Tibial nerve (tissue), 4 donors: ENCODE data around the gene PLXNB2. TPM values are rescaled to one million over a fixed set of nuclear protein-coding genes. Genes with fewer than 3 reads are reported as not detected.

Experiments used
- DNase-seq, 2 donors: peaks; one replicate each; pipeline ENCODE4 v3.0.0-alpha.2; 2019; ENCODE audit warnings: low spot score in 2 of 2
- H3K27ac ChIP-seq, 4 donors: fragments of 200-600 bp; sonication (generic) in 3 of 4; one replicate each; pipeline ENCODE4 v1.5.1; 2017 to 2019; ENCODE audit warnings: mild to moderate bottlenecking in 1 of 4
- H3K27me3 ChIP-seq, 2 donors: fragments of 200-600 bp; sonication (generic) in 1 of 2; one replicate each; pipeline versions ENCODE4 v1.5.1 to v1.6.0; 2017 to 2019
- H3K36me3 ChIP-seq, 3 donors: fragments of 200-600 bp; sonication (generic); one replicate each; pipeline ENCODE4 v1.5.1; 2018 to 2019
- H3K4me1 ChIP-seq, 4 donors: fragments of 200-600 bp; sonication (generic) in 3 of 4; one replicate each; pipeline ENCODE4 v1.5.1; 2017 to 2019
- H3K4me3 ChIP-seq, 4 donors: fragments of 200-600 bp; sonication (generic) in 3 of 4; one replicate each; pipeline ENCODE4 v1.5.1; 2017 to 2019; ENCODE audit warnings: mild to moderate bottlenecking in 1 of 4, moderate library complexity in 1 of 4
- H3K9me3 ChIP-seq, 4 donors: fragments of 200-600 bp; sonication (generic) in 3 of 4; one replicate each; pipeline ENCODE4 v1.5.1; 2017 to 2019
- EP300 ChIP-seq, 2 donors: sonication (generic); formaldehyde crosslinking; IDR thresholded peaks; one replicate each; pipeline ENCODE4 v1.6.1; 2017; ENCODE audit warnings: antibody characterized with exemption in 2 of 2, mild to moderate bottlenecking in 1 of 2
- POLR2A ChIP-seq, 2 donors: fragments of 450-650 bp; IDR thresholded peaks; one replicate each; pipeline ENCODE4 v1.6.1; 2017; ENCODE audit warnings: antibody characterized with exemption in 2 of 2, mild to moderate bottlenecking in 2 of 2, moderate library complexity in 2 of 2
- WGBS, 2 donors: methylation state at CpG; one replicate each; pipeline ENCODE4 v1.1.5; 2018; 5-methylcytosine and 5-hydroxymethylcytosine counted together
- total RNA-seq, 4 donors: library from RNA; depleted of rRNA; stranded (reverse); fragments of >200 nt; gene quantifications; one replicate each; pipeline ENCODE4 v1.1.0, GENCODE V29; 2016
- TF ChIP-seq, protein P1 (sequence below), 5 experiments: fragments of 200-600 bp in 3 of 5; fragments of 450-650 bp in 2 of 5; sonication (generic) in 3 of 5; IDR thresholded peaks; one replicate each; pipeline ENCODE4 v1.5.1; 2016 to 2019; ENCODE audit warnings: antibody characterized with exemption in 5 of 5, mild to moderate bottlenecking in 3 of 5, moderate library complexity in 2 of 5

The PLXNB2 gene
- total RNA-seq, 4 donors from 2014 or later = 135 to 193 (median 165) TPM

DNA sequence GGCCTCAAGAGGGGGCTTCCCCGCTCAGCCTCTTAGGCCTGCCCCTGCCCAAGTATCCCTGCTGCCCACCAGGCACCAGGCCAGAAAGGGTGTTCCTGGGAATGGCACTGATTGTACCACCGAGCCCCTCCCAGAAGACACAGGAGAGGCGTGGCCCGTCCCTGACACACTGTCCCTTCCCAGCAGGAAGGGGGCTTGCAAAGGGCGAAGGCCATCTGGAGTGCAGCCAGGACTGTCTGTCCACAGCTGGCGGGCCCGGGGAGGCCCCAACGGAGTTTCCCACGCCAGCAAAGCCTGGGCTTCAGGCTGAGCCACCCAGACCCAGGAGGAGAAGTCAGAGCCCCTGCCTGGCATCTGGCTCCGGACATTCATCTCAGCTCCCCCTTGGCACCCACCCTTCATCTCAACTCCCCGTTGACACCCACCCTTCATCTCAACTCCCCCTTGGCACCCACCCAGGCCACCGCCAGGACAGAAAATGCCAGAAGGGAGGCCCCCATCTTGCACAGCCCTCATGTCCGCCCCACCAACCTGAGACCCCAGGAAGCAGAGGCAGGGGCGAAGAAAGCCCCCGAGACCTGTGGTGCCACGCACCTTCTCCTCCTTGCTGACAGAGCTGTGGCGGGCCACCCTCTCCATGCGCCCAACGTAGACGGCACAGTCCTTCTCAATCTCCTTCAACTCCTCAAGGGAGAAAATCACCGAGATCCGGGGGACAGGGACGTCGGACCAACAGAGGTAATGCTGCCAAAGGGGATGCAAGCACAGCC, 82.1 kb downstream of the PLXNB2 start:
- H3K36me3 ChIP-seq = peaks cover 0 to 97% (median 35%) of the 10 kb centered on the region in 3 donors
- H3K9me3 ChIP-seq = no peaks in the 10 kb centered on the region
- no peak overlapping the region for H3K4me3 ChIP-seq
- no peaks in the 10 kb centered on the region for H3K27me3 ChIP-seq
- DNase-seq = no peak
- TF ChIP-seq, protein P1, sequence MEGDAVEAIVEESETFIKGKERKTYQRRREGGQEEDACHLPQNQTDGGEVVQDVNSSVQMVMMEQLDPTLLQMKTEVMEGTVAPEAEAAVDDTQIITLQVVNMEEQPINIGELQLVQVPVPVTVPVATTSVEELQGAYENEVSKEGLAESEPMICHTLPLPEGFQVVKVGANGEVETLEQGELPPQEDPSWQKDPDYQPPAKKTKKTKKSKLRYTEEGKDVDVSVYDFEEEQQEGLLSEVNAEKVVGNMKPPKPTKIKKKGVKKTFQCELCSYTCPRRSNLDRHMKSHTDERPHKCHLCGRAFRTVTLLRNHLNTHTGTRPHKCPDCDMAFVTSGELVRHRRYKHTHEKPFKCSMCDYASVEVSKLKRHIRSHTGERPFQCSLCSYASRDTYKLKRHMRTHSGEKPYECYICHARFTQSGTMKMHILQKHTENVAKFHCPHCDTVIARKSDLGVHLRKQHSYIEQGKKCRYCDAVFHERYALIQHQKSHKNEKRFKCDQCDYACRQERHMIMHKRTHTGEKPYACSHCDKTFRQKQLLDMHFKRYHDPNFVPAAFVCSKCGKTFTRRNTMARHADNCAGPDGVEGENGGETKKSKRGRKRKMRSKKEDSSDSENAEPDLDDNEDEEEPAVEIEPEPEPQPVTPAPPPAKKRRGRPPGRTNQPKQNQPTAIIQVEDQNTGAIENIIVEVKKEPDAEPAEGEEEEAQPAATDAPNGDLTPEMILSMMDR (IDR thresholded peaks at IDR 0.05) = no peak
- TF ChIP-seq EP300 (IDR thresholded peaks at IDR 0.05) = no peak
- TF ChIP-seq POLR2A (IDR thresholded peaks at IDR 0.05) = no peak
- WGBS, 2 donors = 78 to 83% methylated on average over 19 to 20 of the region's 24 CpGs
- H3K27ac ChIP-seq = no peak overlapping the region
- H3K4me1 ChIP-seq = no peaks in the 10 kb centered on the region

Other genes starting within 250 kb of the PLXNB2 start
- gene TTLL8, start 249.3 kb downstream of the PLXNB2 start, total RNA-seq = not detected
- gene MLC1, start 222.2 kb downstream of the PLXNB2 start, total RNA-seq = not detected
- gene MOV10L1, start 217.6 kb downstream of the PLXNB2 start, total RNA-seq = 1 to 10 TPM; 1.0 to 3.7 (median 2.6) TPM
- under 1 TPM in 1 of 4 donors, not detected in 3; 0.30 TPM for gene PANX2, start 136.9 kb downstream of the PLXNB2 start, total RNA-seq
- 10 to 100 TPM; 22.4 to 71.4 (median 27.1) TPM for gene TRABD, start 121.7 kb downstream of the PLXNB2 start, total RNA-seq
- 10 to 100 TPM; 36.1 to 66.6 (median 44.8) TPM for gene SELENOO, start 106.6 kb downstream of the PLXNB2 start, total RNA-seq
- gene TUBGCP6, start 62.6 kb downstream of the PLXNB2 start, total RNA-seq = 100 to 1,000 TPM in 1 of 4 donors, 10 to 100 TPM in 3; 72.2 to 127 (median 78.6) TPM
- 100 to 1,000 TPM in 1 of 4 donors, 10 to 100 TPM in 3; 41.2 to 105 (median 55.4) TPM for gene HDAC10, start 56.4 kb downstream of the PLXNB2 start, total RNA-seq
- gene MAPK12, start 46.0 kb downstream of the PLXNB2 start, total RNA-seq = 10 to 100 TPM; 12.3 to 32.0 (median 24.1) TPM
- 10 to 100 TPM in 3 of 4 donors, 1 to 10 TPM in 1; 8.7 to 33.3 (median 19.6) TPM for gene MAPK11, start 37.3 kb downstream of the PLXNB2 start, total RNA-seq
- 10 to 100 TPM in 3 of 4 donors, 1 to 10 TPM in 1; 8.6 to 13.1 (median 11.7) TPM for gene DENND6B, start 19.4 kb upstream of the PLXNB2 start, total RNA-seq
- gene PPP6R2, start 35.7 kb upstream of the PLXNB2 start, total RNA-seq = 100 to 1,000 TPM in 1 of 4 donors, 10 to 100 TPM in 3; 55.9 to 112 (median 76.7) TPM
- 10 to 100 TPM; 48.5 to 77.7 (median 68.3) TPM for gene SBF1, start 167.4 kb upstream of the PLXNB2 start, total RNA-seq
- gene ADM2, start 173.9 kb upstream of the PLXNB2 start, total RNA-seq = not detected
- not detected for gene MIOX, start 179.2 kb upstream of the PLXNB2 start, total RNA-seq
- gene LMF2, start 200.1 kb upstream of the PLXNB2 start, total RNA-seq = 10 to 100 TPM; 53.7 to 85.2 (median 58.1) TPM
- gene NCAPH2, start 200.6 kb upstream of the PLXNB2 start, total RNA-seq = 10 to 100 TPM; 43.9 to 57.3 (median 45.0) TPM
- 1 to 10 TPM in 3 of 4 donors, not detected in 1; 2.5 to 3.9 (median 3.3) TPM for gene SCO2, start 218.0 kb upstream of the PLXNB2 start, total RNA-seq
- gene TYMP, start 222.4 kb upstream of the PLXNB2 start, total RNA-seq = 100 to 1,000 TPM in 1 of 4 donors, 10 to 100 TPM in 3; 33.1 to 239 (median 60.3) TPM
- under 1 TPM in 1 of 4 donors, not detected in 3; 0.90 TPM for gene KLHDC7B, start 238.3 kb upstream of the PLXNB2 start, total RNA-seq